NCI-H82 treated with DMSO at 0.1 percent for 48 hours (cell line): Measurements from ENCODE around the gene NYNRIN.
A peak's percentile ranks its signal among the peaks of the same experiment; 100 is the strongest.
"Not testable (repeated sequence)": the region's sequence is repeated elsewhere in the genome, so short reads cannot be mapped to it uniquely, and the experiment has no call there.

Experiments used
- DNase-seq: peaks from one replicate; lab custom pipeline; 2025; ENCODE audit not compliant: unreplicated experiment; lab: John Stamatoyannopoulos, UW

Gene NYNRIN

DNA sequence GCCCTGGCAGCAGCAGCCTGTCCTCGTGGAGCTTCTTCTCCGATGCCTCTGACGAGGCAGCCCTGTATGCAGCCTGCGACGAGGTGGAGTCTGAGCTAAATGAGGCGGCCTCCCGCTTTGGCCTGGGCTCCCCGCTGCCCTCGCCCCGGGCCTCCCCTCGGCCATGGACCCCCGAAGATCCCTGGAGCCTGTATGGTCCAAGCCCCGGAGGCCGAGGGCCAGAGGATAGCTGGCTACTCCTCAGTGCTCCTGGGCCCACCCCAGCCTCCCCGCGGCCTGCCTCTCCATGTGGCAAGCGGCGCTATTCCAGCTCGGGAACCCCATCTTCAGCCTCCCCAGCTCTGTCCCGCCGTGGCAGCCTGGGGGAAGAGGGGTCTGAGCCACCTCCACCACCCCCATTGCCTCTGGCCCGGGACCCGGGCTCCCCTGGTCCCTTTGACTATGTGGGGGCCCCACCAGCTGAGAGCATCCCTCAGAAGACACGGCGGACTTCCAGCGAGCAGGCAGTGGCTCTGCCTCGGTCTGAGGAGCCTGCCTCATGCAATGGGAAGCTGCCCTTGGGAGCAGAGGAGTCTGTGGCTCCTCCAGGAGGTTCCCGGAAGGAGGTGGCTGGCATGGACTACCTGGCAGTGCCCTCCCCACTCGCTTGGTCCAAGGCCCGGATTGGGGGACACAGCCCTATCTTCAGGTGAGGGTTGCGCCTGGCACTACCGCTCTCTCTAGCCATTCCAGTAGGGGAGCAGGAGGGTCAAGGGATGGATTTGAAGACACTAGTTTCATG lies 28.7 kb upstream of the NYNRIN start:
- DNase-seq, result no peak

DNA sequence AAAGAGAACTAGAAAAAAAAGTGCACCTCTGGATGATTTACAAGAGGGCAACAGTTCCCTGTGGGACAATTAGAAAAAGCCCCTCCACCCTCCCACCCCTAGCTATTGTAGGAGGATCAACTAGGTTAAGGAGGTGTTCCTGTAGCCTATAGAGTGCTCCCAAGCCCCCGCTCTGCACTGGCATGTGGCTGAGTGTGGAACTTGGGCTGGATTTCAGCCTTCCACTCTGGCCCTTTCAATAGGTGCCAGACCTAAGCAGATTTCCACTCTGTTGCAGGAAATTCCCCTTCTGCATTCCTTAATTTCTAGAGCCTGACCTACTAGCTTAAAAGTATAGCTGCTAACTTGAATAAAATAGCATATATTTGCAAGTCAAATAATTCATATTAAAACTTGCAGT lies 28.1 kb upstream of the NYNRIN start:
- DNase-seq, result no peak

DNA sequence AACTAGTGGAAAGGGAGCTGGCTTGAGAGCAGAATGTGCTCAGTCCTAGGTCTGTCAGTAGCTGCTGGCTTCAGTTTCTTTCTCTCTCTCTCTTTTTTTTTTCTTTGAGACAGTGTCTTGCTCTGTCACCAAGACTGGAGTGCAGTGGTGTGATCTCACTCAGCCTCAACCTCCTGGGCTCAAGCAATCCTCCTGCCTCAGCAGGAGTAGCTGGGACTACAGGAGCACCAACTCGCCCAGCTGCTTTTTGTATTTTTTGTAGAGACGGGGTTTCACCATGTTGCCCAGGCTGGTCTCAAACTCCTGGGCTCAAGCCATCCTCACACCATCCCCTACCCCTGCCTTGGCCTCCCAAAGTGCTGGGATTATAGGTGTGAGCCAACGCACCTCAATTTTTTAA lies 27.2 kb upstream of the NYNRIN start:
- DNase-seq, result not testable (repeated sequence)

DNA sequence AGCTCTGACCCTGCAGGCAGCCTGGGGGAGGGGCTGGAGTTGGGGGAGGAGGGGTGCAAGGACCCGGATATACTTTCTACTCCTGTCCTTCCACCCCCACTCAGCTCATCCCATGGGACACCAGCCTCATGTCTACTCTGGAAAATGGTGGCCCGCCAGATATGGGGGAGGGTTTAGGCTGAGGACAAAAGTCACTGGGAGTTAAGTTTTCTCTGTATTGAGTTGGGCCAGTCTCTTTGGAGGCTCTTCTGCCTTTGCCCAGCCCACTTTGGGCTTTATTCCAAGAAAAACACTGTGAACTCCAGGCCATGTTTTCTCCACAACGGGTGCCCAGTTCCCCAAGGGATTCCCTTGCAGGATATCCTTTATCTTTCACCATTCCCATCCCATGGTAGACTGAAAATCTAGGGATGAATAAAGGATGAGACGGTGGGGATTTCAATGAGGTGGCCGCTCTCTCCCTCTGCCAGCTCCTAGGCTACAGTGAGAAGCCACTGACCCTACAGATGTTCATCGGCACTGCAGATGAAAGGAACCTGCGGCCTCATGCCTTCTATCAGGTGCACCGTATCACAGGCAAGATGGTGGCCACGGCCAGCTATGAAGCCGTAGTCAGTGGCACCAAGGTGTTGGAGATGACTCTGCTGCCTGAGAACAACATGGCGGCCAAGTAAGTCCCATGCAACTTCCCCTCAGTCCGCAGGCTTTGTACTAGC lies 25.9 kb upstream of the NYNRIN start:
- no peak for DNase-seq

DNA sequence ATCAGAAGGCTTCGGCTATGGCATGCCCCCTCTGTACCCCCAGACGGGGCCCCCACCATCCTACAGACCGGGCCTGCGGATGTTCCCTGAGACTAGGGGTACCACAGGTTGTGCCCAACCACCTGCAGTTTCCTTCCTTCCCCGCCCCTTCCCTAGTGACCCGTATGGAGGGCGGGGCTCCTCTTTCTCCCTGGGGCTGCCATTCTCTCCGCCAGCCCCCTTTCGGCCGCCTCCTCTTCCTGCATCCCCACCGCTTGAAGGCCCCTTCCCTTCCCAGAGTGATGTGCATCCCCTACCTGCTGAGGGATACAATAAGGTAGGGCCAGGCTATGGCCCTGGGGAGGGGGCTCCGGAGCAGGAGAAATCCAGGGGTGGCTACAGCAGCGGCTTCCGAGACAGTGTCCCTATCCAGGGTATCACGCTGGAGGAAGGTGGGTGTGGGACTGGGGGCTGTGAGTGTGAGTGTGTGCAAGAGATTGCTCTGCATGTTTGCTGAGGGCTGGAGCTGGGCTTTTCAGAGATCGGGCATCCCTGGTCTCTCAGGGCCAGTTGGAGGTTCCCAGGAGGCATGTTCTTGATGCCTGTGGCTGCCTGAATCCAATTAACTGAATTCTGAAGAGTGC lies 22.2 kb upstream of the NYNRIN start:
- DNase-seq, result no peak

DNA sequence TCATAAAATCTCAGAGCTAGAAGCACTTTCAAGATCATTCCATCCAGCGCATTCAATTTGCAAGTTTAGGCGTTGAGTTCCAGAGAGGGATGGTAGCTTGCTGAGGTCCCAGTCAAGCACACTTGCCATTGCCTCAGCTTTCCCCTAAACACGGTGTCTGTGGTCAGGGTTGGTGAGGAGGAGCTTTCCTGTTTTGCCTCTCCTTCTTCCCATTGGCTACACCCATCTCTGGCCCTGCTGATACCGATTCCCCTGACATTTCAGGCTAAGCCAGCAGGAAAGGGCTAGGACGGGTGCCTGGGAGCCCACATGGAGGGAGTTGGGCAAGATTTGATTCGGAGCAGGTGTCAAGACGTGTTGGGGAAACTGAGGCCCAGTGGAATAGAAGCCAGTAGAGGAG lies 21.7 kb upstream of the NYNRIN start:
- DNase-seq, result no peak

DNA sequence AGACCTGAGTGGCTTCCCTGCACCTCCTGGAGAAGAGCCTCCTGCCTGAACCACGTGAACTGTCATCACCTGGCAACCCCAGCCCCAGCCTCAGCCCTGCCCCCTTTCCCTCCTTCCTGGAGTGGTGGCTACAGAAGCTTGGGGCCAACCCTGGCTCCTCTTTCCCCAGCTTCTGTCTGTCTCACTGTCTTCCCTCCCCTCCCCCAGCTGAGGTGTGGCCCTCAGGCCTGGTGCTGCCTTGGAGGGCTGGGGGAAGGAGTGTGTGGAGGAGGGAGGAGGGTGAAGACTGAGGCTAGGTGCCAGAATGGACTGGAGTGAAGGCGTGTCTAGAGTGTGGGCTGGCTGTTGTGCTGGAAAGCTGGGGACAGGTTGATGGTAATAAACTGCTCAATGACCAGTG lies 21.1 kb upstream of the NYNRIN start:
- no peak for DNase-seq

DNA sequence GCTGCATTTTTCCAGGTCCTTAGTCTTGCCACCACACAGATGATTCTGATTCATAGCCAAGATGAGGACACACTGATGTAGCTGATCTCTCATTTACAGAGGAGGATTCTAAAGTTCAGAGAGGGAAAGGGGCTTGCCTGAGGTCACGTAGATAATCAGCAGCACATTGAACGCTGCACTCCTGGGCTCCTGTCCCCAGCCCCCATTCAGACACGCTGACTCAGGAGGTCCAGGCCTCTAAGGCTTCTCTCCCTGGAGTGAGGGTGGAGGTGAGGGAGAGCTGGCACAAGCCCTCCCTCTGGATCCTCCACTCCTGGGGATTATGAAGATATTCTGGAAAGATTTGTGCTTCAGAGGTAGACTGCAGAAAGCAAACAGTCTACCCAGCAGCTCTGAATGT lies 20.5 kb upstream of the NYNRIN start:
- no peak for DNase-seq

DNA sequence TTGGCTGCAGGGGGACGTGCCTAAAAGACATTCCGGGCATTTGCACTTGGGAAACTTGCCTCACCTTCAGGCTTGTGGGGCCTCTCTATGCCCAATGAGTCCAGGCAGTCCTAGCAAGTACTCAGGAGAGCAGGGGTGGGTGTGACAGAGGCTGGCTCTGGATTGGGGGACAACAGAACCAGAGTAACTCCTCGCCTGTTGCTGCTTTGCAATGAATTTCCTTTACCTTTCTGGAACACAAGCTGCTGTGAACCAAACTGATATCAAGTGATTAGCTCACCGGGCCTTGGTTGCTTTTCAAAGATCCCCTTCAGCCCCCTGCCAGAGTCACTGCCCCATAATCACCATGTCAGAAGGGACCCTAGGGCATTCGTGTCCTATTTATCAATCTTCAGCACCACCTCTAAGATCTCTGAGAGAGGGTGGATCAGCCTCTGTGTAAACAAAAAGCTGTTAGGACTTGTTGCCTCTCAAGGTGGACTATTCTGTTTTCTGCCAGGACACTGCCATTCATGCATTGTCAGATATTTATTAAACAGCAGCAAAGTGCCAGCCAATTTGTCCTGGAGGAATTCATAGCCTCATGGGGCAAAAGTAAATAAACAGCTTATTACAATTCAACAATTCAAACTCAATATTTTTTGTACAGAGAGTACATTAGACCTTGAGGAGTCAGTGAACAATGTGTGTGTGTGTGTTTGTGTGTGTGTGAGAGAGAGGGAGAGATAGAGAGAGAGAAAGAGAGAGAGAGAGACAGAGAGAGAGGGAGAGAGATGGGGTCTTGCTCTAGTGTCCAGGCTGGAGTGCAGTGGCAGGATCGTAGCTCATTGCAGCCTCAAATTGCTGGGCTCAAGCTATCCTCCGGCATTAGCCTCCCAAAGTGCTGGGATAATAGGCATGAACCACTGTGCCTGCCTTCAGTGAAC lies 19.6 kb upstream of the NYNRIN start:
- DNase-seq, result no peak

DNA sequence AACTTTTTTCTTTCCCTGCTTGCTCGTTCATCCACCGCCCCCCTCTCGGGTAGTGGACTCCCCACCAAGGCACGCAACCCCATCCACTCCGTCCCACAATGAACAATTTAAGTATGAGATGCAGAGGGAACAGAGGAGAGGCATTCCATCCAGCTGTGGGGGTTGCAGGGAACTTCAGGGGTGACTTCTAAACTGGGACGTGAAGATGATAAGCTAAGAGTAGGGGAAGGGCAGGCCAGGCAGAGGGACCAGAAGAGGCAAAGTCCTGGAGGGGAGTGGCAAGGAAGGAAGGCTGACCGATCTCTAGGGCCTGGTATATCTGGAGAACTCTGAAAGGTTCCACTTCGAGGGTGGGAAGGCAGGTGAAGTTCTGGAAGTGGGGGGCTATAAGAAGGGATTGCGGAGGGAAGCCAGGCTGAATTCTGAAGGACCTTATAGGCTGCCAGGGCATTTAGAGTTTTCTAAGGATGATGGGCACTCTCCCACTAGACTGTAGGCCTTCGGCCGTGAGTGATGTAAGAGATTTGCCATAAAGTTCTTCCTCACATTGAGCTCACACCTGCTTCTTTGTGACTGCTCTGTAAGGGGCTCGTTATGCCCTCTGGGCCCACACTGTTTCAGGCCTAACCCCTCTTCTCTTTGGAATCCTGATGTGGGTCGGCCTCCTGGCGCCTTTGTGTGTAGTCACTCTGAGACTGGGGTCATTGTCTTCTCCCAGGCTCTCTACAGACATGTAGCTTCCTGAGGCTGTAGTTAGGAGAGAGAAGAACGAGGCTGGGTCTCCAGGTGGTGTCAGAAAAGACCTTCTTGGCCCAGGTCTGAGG lies 18.7 kb upstream of the NYNRIN start:
- no peak for DNase-seq

DNA sequence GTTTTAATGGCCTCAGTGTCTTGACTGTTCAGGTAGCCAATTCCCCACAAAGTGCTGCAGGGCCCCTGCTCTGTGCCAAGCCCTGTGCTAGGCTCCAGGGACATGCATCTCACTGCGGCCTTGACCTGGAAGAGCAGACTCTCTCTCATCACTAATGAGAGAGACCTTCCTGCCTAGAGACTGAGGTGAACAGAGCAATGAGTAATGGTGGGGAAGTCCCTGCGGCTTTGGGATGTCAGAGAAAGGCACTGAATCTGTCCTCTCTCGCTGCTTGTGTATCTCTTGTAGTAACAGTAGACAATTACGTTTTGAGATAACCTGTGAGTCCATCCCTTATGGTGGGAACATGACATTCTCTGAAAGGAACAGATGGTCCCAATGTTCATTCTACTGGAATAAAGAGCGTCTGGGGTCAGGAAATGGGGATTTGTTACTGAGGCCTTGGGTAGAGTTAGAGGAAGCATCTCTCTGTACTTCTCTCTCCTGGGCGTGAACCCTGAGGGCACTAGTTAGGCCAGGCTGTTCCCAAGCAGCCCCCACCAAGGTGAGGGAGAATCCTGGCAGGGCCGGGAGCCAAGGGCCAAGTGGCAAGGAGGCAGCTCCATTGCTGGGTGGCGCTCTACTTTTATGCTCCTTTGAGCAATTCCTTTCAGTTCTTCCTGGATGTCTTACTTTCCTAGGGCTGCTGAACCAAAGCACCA lies 17.3 kb upstream of the NYNRIN start:
- no peak for DNase-seq

DNA sequence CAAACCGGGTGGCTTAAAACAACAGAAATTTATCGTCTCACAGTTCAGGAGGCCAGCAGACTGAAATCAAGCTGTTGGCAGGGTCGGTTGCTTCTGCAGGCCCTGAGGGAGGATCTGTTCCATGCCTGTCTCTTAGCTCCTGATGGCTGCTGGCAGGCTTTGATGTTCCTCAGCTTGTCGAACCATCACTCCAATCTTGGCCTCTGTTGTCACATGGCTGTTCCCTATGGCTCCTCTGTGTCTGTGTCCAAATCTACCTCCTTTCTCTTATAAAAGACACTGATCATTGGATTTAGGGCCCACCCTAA lies 16.8 kb upstream of the NYNRIN start:
- DNase-seq, result no peak

DNA sequence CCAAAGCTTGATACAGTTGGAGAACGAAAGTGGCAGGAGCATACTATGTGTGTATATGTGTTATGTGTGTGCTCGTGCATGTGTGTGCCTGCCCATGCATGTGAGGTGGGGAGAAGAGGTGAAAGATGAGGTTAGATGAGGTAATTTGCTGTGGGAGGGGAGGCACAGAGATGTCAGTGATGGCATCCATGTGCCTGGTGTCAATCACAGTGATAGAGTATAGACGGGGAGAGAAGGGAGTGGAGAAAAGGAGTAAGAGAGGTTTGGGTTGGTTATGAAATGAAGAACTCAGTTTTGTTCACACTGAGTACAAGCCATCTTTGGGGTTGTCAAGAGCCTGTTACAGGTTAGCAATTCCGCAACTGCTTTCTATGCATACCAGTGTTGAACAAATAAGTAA lies 14.6 kb upstream of the NYNRIN start:
- no peak for DNase-seq

DNA sequence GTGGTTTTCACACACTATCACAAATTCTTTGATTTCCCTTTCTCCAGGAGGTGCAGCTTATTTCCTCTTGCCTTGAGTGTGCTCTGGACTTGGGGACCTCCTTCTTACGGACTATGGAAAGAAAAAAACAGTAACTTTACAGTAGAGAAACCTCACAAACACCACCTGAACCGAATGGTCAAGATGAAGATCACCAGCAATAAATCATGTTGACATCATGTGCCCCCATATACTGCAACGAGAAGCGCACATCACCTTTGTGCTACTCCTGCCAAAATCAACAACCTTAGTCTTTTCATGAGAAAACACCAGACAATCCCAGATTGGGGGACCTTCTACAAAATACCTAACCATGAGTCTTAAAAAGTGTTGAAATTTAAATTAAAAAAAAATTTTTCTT lies 13.3 kb upstream of the NYNRIN start:
- no peak for DNase-seq

DNA sequence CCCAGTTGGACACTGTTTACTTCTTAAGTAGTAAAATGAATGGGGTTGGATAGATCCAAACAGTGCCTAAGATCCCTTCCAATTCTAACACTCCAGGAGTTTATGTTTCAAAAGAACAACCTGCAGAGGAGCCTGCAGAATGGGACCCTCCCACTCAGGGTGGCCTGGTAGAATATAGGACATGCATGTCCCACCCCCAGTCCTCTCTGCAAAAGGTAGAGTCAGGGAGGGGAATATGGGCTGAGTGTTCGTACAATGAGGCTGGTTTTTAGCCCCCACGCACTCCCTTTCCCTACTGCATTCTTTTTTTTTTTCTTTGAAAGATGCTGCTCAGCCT lies 11.8 kb upstream of the NYNRIN start:
- DNase-seq, result no peak

DNA sequence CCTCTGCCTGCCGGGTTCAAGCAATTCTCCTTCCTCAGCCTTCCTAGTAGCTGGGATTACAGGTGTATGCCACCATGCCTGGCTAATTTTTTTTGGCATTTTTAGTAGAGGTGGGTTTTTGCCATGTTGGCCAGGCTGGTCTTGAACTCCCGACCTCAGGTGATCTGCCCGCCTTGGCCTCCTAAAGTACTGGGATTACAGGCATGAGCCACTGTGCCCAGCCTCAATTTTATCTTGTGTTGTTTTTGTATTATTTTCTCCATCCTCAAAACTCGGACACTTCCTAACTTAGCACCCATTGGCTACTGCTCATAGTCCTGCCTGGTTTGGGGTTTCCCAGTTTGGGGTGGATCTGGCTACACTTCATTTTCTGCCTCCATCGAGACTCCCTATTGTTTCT lies 11.2 kb upstream of the NYNRIN start:
- not testable (repeated sequence) for DNase-seq

DNA sequence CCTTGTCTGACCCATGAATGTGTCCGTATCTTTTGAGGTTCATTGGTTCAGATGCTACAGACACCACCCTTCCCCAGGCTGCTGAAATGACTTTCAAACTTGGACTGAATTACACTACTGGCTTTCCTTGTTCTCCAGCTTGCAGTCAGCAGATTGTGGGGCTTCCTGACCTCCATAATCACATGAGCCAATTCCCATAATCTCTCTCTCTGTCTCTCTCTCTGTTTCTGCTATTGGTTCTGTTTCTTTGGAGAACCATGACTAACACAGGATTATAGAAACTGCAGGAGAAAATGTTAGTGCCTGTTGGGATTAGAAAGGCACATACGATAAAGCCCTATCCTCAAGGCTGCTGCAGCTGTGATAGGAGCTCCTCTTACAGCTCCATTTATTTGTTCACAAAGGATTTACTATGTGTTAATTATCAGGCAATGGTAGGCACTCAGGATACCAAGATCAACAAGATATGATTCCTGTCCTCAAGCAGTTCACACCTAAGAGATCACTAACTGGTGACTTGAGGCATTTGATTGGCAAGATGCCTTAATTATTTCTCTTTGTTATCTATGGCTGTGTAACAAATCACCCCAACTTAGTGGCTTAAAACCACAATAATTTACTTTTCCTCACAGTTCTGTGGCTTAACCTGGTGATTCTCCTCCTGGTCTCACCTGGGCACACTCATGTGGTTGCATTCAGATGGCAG lies 10.2 kb upstream of the NYNRIN start:
- peak; percentile 83 for DNase-seq

DNA sequence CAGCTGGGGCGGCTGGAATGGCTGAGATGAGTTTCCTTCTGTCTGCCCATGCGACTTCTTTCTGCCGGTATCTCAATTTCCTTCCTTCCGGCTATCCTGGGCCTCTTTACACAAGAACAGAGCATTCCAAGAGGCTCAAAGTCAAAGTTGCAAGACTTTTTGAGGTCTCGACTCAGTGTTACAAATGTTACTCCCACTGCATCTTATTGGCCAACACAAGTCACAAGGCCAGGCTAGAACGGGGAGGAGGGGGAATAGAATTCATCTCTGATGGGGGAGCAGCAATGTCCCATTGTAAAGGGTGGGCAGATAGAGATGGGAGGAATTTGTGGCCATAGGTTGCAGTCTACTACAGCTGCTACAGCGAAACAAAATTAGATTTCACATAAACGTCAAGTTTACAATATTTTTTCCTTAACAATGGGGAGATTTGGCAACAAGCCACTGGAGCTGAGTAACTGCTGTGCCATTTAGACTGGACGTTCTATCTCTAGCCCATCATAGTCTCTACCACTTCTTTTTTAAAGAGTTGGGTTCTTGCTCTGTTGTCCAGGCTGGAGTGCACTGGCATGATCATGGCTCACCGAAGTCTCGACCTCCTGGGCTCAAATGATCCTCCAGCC lies 9.5 kb upstream of the NYNRIN start:
- no peak for DNase-seq
